Measurements from ENCODE around the gene SSX2IP. TPM values are rescaled to one million over a fixed set of nuclear protein-coding genes. Genes with fewer than 3 reads are reported as not detected.
"Not testable (repeated sequence)": the region's sequence is repeated elsewhere in the genome, so short reads cannot be mapped to it uniquely, and the experiment has no call there.

Gene SSX2IP
- total and polyA plus RNA-seq, 7 donors = 2.4 to 57.6 (median 24.7) TPM

- H3K4me3 ChIP-seq = no peak overlapping the region
- no peak for DNase-seq
- H3K36me3 ChIP-seq = peaks cover 0 to 21% (median 2%) of the 10 kb centered on the region in 4 donors
- H3K27me3 ChIP-seq = no peaks in the 10 kb centered on the region
- no peaks in the 10 kb centered on the region for H3K4me1 ChIP-seq
- H3K27ac ChIP-seq = no peak overlapping the region
- TF ChIP-seq EP300 (IDR thresholded peaks at IDR 0.05) (no peak), POLR2AphosphoS5 (IDR thresholded peaks at IDR 0.05) (no peak), CTCF (IDR thresholded peaks at IDR 0.05) (no peak), POLR2A (IDR thresholded peaks at IDR 0.05) (no peak)
- 96% methylated on average over 6 of the region's 6 CpGs for WGBS, 2 donors
- H3K9me3 ChIP-seq = no peaks in the 10 kb centered on the region
- intact Hi-C loops (cut with DNase I) = no loop called here
Observed at GRCh38 chr1:84643183-84643582, 47.1 kb downstream of the SSX2IP start.

- peaks cover 0 to 17% (median 2%) of the 10 kb centered on the region in 4 donors for H3K36me3 ChIP-seq
- intact Hi-C loops (cut with DNase I) = no loop called here
- no peaks in the 10 kb centered on the region for H3K4me1 ChIP-seq
- H3K27ac ChIP-seq = no peak overlapping the region
- no peaks in the 10 kb centered on the region for H3K27me3 ChIP-seq
- no peak for TF ChIP-seq CTCF (IDR thresholded peaks at IDR 0.05)
- no peak for TF ChIP-seq EP300 (IDR thresholded peaks at IDR 0.05)
- no peak for TF ChIP-seq POLR2A (IDR thresholded peaks at IDR 0.05)
- no peak for TF ChIP-seq POLR2AphosphoS5 (IDR thresholded peaks at IDR 0.05)
- no peak overlapping the region for H3K4me3 ChIP-seq
- H3K9me3 ChIP-seq = no peaks in the 10 kb centered on the region
- DNase-seq = no peak
Observed at GRCh38 chr1:84642774-84643173, 47.5 kb downstream of the SSX2IP start.

DNA sequence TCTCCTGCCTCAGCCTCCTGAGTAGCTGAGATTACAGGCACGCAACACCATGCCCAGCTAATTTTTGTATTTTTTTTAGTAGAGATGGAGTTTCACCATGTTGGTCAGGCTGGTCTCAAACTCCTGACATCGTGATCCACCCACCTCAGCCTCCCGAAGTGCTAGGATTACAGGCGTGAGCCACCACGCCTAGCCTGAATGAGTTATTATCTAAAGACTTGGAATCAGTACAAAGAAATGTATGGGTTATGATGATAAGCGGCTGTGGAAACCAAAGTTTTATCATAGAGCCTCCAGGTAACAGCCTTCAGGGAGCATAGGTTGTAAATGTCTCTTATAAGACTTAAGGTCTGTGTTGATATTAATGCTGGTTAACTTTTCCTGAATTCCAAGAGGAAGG lies 50.5 kb downstream of the SSX2IP start:
- H3K27me3 ChIP-seq; DNase-seq; H3K4me1 ChIP-seq; H3K4me3 ChIP-seq; H3K36me3 ChIP-seq; H3K27ac ChIP-seq; H3K9me3 ChIP-seq; intact Hi-C loops (cut with DNase I): not testable (repeated sequence)
- WGBS, 2 donors = 33 to 78% methylated on average over 6 of the region's 6 CpGs

DNA sequence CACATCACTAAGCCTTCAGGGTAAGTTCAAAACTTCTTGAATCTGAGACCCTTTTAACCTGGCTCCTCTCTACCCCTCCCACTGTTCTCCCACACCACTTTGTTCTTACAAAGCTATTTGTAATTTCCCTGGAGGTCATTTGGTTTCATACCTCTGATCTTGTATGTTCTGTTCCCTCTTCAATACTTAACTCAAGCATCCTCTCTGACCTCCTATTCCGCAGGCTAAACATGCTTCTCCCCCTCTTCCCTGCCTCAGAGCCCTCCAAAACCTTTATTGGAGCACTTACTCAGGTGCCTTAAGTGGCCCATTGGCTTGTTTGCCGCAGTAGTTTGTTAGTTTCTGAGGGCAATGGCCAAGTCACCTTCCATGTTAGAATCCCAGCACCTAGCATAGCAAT lies 54.8 kb downstream of the SSX2IP start:
- H3K4me1 ChIP-seq = peaks cover 0 to 3% (median 0%) of the 10 kb centered on the region in 4 donors
- no peak overlapping the region for H3K4me3 ChIP-seq
- no peak for DNase-seq
- WGBS, 2 donors = 92 to 95% methylated on average over 2 of the region's 2 CpGs
- no peaks in the 10 kb centered on the region for H3K9me3 ChIP-seq
- H3K36me3 ChIP-seq = no peaks in the 10 kb centered on the region
- H3K27me3 ChIP-seq = no peaks in the 10 kb centered on the region
- TF ChIP-seq POLR2AphosphoS5 (IDR thresholded peaks at IDR 0.05) (no peak), EP300 (IDR thresholded peaks at IDR 0.05) (no peak), CTCF (IDR thresholded peaks at IDR 0.05) (no peak), POLR2A (IDR thresholded peaks at IDR 0.05) (no peak)
- no peak overlapping the region for H3K27ac ChIP-seq
- intact Hi-C loops (cut with DNase I) = no loop called here

GRCh38 chr1:84634536-84635205 lies 55.6 kb downstream of the SSX2IP start:
- Histone ChIP-seq H3K27me3 (no peaks in the 10 kb centered on the region), H3K4me3 (no peak overlapping the region), H3K9me3 (no peaks in the 10 kb centered on the region), H3K27ac (no peak overlapping the region), H3K4me1 (peaks cover 0 to 3% (median 0%) of the 10 kb centered on the region in 4 donors), H3K36me3 (no peaks in the 10 kb centered on the region)
- TF ChIP-seq POLR2AphosphoS5 (IDR thresholded peaks at IDR 0.05) (no peak), POLR2A (IDR thresholded peaks at IDR 0.05) (no peak), CTCF (IDR thresholded peaks at IDR 0.05) (no peak)
- intact Hi-C loops (cut with DNase I) = no loop called here
- 22 to 69% methylated on average over 5 of the region's 5 CpGs for WGBS, 2 donors
- DNase-seq = no peak
